ENCODE data around the gene FMN2.
"Not testable (repeated sequence)": the region's sequence is repeated elsewhere in the genome, so short reads cannot be mapped to it uniquely, and the experiment has no call there.

DNA sequence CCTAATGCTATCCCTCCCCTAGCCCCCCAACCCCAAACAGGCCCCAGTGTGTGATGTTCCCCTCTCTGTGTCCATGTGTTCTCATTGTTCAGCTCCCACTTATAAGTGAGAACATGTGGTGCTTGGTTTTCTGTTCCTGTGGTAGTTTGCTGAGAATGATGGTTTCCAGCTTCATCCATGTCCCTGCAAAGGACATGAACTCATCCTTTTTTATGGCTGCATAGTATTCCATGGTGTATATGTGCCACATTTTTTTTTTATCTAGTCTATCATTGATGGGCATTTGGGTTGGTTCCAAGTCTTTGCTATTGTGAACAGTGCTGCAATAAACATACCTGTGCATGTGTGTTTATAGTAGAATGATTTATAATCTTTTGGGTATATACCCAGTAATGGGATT, 183.5 kb downstream of the FMN2 start:
- TF ChIP-seq, protein P1, sequence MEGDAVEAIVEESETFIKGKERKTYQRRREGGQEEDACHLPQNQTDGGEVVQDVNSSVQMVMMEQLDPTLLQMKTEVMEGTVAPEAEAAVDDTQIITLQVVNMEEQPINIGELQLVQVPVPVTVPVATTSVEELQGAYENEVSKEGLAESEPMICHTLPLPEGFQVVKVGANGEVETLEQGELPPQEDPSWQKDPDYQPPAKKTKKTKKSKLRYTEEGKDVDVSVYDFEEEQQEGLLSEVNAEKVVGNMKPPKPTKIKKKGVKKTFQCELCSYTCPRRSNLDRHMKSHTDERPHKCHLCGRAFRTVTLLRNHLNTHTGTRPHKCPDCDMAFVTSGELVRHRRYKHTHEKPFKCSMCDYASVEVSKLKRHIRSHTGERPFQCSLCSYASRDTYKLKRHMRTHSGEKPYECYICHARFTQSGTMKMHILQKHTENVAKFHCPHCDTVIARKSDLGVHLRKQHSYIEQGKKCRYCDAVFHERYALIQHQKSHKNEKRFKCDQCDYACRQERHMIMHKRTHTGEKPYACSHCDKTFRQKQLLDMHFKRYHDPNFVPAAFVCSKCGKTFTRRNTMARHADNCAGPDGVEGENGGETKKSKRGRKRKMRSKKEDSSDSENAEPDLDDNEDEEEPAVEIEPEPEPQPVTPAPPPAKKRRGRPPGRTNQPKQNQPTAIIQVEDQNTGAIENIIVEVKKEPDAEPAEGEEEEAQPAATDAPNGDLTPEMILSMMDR (IDR thresholded peaks at IDR 0.05; ENCODE audit: low read depth, low read length) = not testable (repeated sequence)
- not testable (repeated sequence) for TF ChIP-seq EZH2phosphoT487 (IDR thresholded peaks at IDR 0.05; ENCODE audit: low read depth)
